Activated CD4-positive, alpha-beta memory T cell treated with anti-CD3 and anti-CD28 coated beads, Interleukin-2, amount 10 ng/mL, durations not matched to agents 7 days and 5 days (primary cell): Measurements from ENCODE around the gene FSTL4. TPM values are rescaled to one million over a fixed set of nuclear protein-coding genes. Genes with fewer than 3 reads are reported as not detected.

Source experiments
- CTCF ChIA-PET: fragments of 350-600 bp; sonication (Branson Sonifier 250); formaldehyde crosslinking; loops from one replicate; lab custom pipeline; 2021; ENCODE audit warnings: antibody characterized with exemption, inconsistent platforms; lab: Charles Lee
- POLR2A ChIA-PET: fragments of 350-600 bp; sonication (Branson Sonifier 250); formaldehyde crosslinking; loops from one replicate; lab custom pipeline; 2021; ENCODE audit warnings: antibody characterized with exemption; lab: Charles Lee
- DNase-seq: peaks from one replicate; pipeline ENCODE4 v3.0.0-alpha.2; 2020
- H3K27ac Mint-ChIP-seq: one replicate; pipeline ENCODE4 v1.8.0; 2021; ENCODE audit warnings: mild to moderate bottlenecking, mixed read lengths
- H3K27me3 Mint-ChIP-seq: one replicate; pipeline ENCODE4 v1.8.0; 2021; ENCODE audit warnings: mixed read lengths
- H3K36me3 Mint-ChIP-seq: one replicate; pipeline ENCODE4 v1.8.0; 2021; ENCODE audit warnings: low read depth, mixed read lengths
- H3K4me1 Mint-ChIP-seq: one replicate; pipeline ENCODE4 v1.8.0; 2021; ENCODE audit warnings: mixed read lengths
- H3K4me3 Mint-ChIP-seq: one replicate; pipeline ENCODE4 v1.8.0; 2021; ENCODE audit warnings: mild to moderate bottlenecking, mixed read lengths
- H3K9me3 Mint-ChIP-seq: one replicate; pipeline ENCODE4 v1.8.0; 2021; ENCODE audit warnings: mixed read lengths
- total RNA-seq, 2 experiments: library from RNA; stranded (reverse); gene quantifications; one replicate each; pipeline ENCODE4 v1.2.3, GENCODE V29; 2021

Gene FSTL4
- total RNA-seq, 2 experiments from 2014 or later, result not detected

- CTCF ChIA-PET, result no interaction called here
- H3K9me3 Mint-ChIP-seq, result no peaks in the 10 kb centered on the region
- H3K27ac Mint-ChIP-seq, result no peak overlapping the region
These were observed 345.4 kb downstream of the FSTL4 start for GRCh38 chr5:133266966-133267365.

GRCh38 chr5:133266527-133266878, 345.8 kb downstream of the FSTL4 start:
- Mint-ChIP-seq H3K4me1 (no peaks in the 10 kb centered on the region), H3K4me3 (no peak overlapping the region), H3K36me3 (no peaks in the 10 kb centered on the region), H3K9me3 (no peaks in the 10 kb centered on the region), H3K27ac (no peak overlapping the region), H3K27me3 (peaks cover 4% of the 10 kb centered on the region)
- ChIA-PET CTCF (no interaction called here), POLR2A (no interaction called here)
- DNase-seq, result no peak

More at GRCh38 chr5:133266966-133267365, 345.4 kb downstream of the FSTL4 start:
- H3K4me3 Mint-ChIP-seq, result no peak overlapping the region
- no peak for DNase-seq
- POLR2A ChIA-PET, result no interaction called here
- no peaks in the 10 kb centered on the region for H3K4me1 Mint-ChIP-seq
- no peaks in the 10 kb centered on the region for H3K36me3 Mint-ChIP-seq
- peaks cover 4% of the 10 kb centered on the region for H3K27me3 Mint-ChIP-seq

- Mint-ChIP-seq H3K36me3 (no peaks in the 10 kb centered on the region), H3K9me3 (no peaks in the 10 kb centered on the region), H3K4me1 (no peaks in the 10 kb centered on the region), H3K27me3 (peaks cover 4% of the 10 kb centered on the region), H3K27ac (no peak overlapping the region), H3K4me3 (no peak overlapping the region)
- POLR2A ChIA-PET, result no interaction called here
- DNase-seq, result no peak
- CTCF ChIA-PET, result no interaction called here
These were observed 346.4 kb downstream of the FSTL4 start for GRCh38 chr5:133265720-133266526.

- no peaks in the 10 kb centered on the region for H3K4me1 Mint-ChIP-seq
- POLR2A ChIA-PET, result no interaction called here
- peaks cover 4% of the 10 kb centered on the region for H3K27me3 Mint-ChIP-seq
- H3K36me3 Mint-ChIP-seq, result no peaks in the 10 kb centered on the region
- DNase-seq, result no peak
- no peaks in the 10 kb centered on the region for H3K9me3 Mint-ChIP-seq
- no peak overlapping the region for H3K27ac Mint-ChIP-seq
- CTCF ChIA-PET, result no interaction called here
- H3K4me3 Mint-ChIP-seq, result no peak overlapping the region
These were observed 347.1 kb downstream of the FSTL4 start for GRCh38 chr5:133265257-133265656.

GRCh38 chr5:133262690-133263089, 349.7 kb downstream of the FSTL4 start:
- no peak for DNase-seq
- Mint-ChIP-seq H3K9me3 (no peaks in the 10 kb centered on the region), H3K4me1 (peaks cover 11% of the 10 kb centered on the region), H3K27me3 (peaks cover 6% of the 10 kb centered on the region), H3K4me3 (no peak overlapping the region), H3K36me3 (no peaks in the 10 kb centered on the region), H3K27ac (no peak overlapping the region)
- ChIA-PET CTCF (no interaction called here), POLR2A (no interaction called here)

- ChIA-PET POLR2A (no interaction called here), CTCF (no interaction called here)
- no peak for DNase-seq
- Mint-ChIP-seq H3K9me3 (no peaks in the 10 kb centered on the region), H3K27me3 (peaks cover 6% of the 10 kb centered on the region), H3K4me1 (peaks cover 11% of the 10 kb centered on the region), H3K4me3 (no peak overlapping the region), H3K27ac (no peak overlapping the region), H3K36me3 (no peaks in the 10 kb centered on the region)
These were observed 350.3 kb downstream of the FSTL4 start for GRCh38 chr5:133261993-133262392.

- ChIA-PET POLR2A (no interaction called here), CTCF (no interaction called here)
- Mint-ChIP-seq H3K36me3 (no peaks in the 10 kb centered on the region), H3K27ac (no peak overlapping the region), H3K4me1 (peaks cover 11% of the 10 kb centered on the region), H3K4me3 (no peak overlapping the region), H3K27me3 (peaks cover 6% of the 10 kb centered on the region), H3K9me3 (no peaks in the 10 kb centered on the region)
- no peak for DNase-seq
These were observed 351.6 kb downstream of the FSTL4 start for GRCh38 chr5:133260715-133261114.

- Mint-ChIP-seq H3K27ac (no peak overlapping the region), H3K9me3 (no peaks in the 10 kb centered on the region), H3K27me3 (peaks cover 6% of the 10 kb centered on the region), H3K4me1 (peaks cover 11% of the 10 kb centered on the region), H3K4me3 (no peak overlapping the region), H3K36me3 (no peaks in the 10 kb centered on the region)
- ChIA-PET POLR2A (no interaction called here), CTCF (no interaction called here)
- DNase-seq, result no peak
These were observed 352.9 kb downstream of the FSTL4 start for GRCh38 chr5:133259199-133259997.

GRCh38 chr5:133257977-133258376, 354.4 kb downstream of the FSTL4 start:
- Mint-ChIP-seq H3K27me3 (peaks cover 2% of the 10 kb centered on the region), H3K9me3 (no peaks in the 10 kb centered on the region), H3K4me1 (peaks cover 11% of the 10 kb centered on the region), H3K4me3 (no peak overlapping the region), H3K27ac (no peak overlapping the region), H3K36me3 (no peaks in the 10 kb centered on the region)
- DNase-seq, result no peak
- CTCF ChIA-PET, result no interaction called here
- POLR2A ChIA-PET, result no interaction called here

GRCh38 chr5:133256276-133256675, 356.1 kb downstream of the FSTL4 start:
- H3K27ac Mint-ChIP-seq, result no peak overlapping the region
- no peaks in the 10 kb centered on the region for H3K9me3 Mint-ChIP-seq
- CTCF ChIA-PET, result interaction anchor here (1.1 kb wide), 1 partner anchor 8 kb away, joined by 3 read pairs; no protein-coding TSS in a partner anchor
- DNase-seq, result no peak
- peaks cover 2% of the 10 kb centered on the region for H3K27me3 Mint-ChIP-seq
- H3K36me3 Mint-ChIP-seq, result no peaks in the 10 kb centered on the region
- peaks cover 11% of the 10 kb centered on the region for H3K4me1 Mint-ChIP-seq
- POLR2A ChIA-PET, result no interaction called here
- H3K4me3 Mint-ChIP-seq, result no peak overlapping the region

GRCh38 chr5:133254803-133255202, 357.5 kb downstream of the FSTL4 start:
- Mint-ChIP-seq H3K4me1 (peaks cover 11% of the 10 kb centered on the region), H3K4me3 (no peak overlapping the region), H3K9me3 (no peaks in the 10 kb centered on the region), H3K27me3 (peaks cover 2% of the 10 kb centered on the region), H3K36me3 (no peaks in the 10 kb centered on the region), H3K27ac (no peak overlapping the region)
- CTCF ChIA-PET, result no interaction called here
- POLR2A ChIA-PET, result no interaction called here
- DNase-seq, result no peak

GRCh38 chr5:133253671-133254070, 358.7 kb downstream of the FSTL4 start:
- DNase-seq, result no peak
- H3K4me3 Mint-ChIP-seq, result no peak overlapping the region
- no peaks in the 10 kb centered on the region for H3K27me3 Mint-ChIP-seq
- no peaks in the 10 kb centered on the region for H3K36me3 Mint-ChIP-seq
- POLR2A ChIA-PET, result no interaction called here
- H3K9me3 Mint-ChIP-seq, result no peaks in the 10 kb centered on the region
- peaks cover 5% of the 10 kb centered on the region for H3K4me1 Mint-ChIP-seq
- H3K27ac Mint-ChIP-seq, result no peak overlapping the region
- CTCF ChIA-PET, result no interaction called here

GRCh38 chr5:133253070-133253469, 359.3 kb downstream of the FSTL4 start:
- Mint-ChIP-seq H3K36me3 (no peaks in the 10 kb centered on the region), H3K9me3 (no peaks in the 10 kb centered on the region), H3K27me3 (no peaks in the 10 kb centered on the region), H3K4me1 (peaks cover 1% of the 10 kb centered on the region), H3K27ac (no peak overlapping the region), H3K4me3 (no peak overlapping the region)
- POLR2A ChIA-PET, result no interaction called here
- DNase-seq, result no peak
- CTCF ChIA-PET, result no interaction called here
